Calu3 (cell line): ENCODE data around the gene NEK2. TPM values are rescaled to one million over a fixed set of nuclear protein-coding genes. Genes with fewer than 3 reads are reported as not detected.

Experiments
- BruUV-seq: library from RNA; stranded (reverse); fragments of 400-500 nt; replicated peaks from 2 replicates; lab custom pipeline; 2021; lab: Mats Ljungman, UMichigan
- CTCF ChIA-PET: fragments of 300-600 bp; sonication (Branson Sonifier 250); formaldehyde crosslinking; loops from one replicate; lab custom pipeline; 2022; ENCODE audit warnings: antibody characterized with exemption; lab: Charles Lee
- DNase-seq: peaks from one replicate; pipeline ENCODE4 v3.0.0; 2022
- H3K27ac Mint-ChIP-seq: one replicate; pipeline ENCODE4 v1.8.0; 2022; ENCODE audit warnings: mixed read lengths; ENCODE audit not compliant: unreplicated experiment
- H3K27me3 Mint-ChIP-seq: one replicate; pipeline ENCODE4 v1.8.0; 2022; ENCODE audit warnings: mixed read lengths; ENCODE audit not compliant: unreplicated experiment
- H3K36me3 Mint-ChIP-seq: one replicate; pipeline ENCODE4 v1.8.0; 2022; ENCODE audit warnings: mild to moderate bottlenecking, moderate library complexity, mixed read lengths; ENCODE audit not compliant: insufficient read depth, unreplicated experiment
- H3K4me1 Mint-ChIP-seq: one replicate; pipeline ENCODE4 v1.8.0; 2022; ENCODE audit warnings: mild to moderate bottlenecking, low read depth, mixed read lengths; ENCODE audit not compliant: unreplicated experiment
- H3K4me3 Mint-ChIP-seq: one replicate; pipeline ENCODE4 v1.8.0; 2022; ENCODE audit warnings: mild to moderate bottlenecking, low read depth, moderate library complexity, mixed read lengths; ENCODE audit not compliant: unreplicated experiment
- H3K9me3 Mint-ChIP-seq: one replicate; pipeline ENCODE4 v1.8.0; 2022; ENCODE audit warnings: low read depth, mixed read lengths; ENCODE audit not compliant: unreplicated experiment
- intact Hi-C: fragments of 100-400 bp; cut with micrococcal nuclease; formaldehyde crosslinking; loops from one replicate; pipeline ENCODE4 v1.10.0; 2022; ENCODE audit not compliant: unreplicated experiment
- total RNA-seq: library from RNA; stranded (reverse); gene quantifications from 2 replicates; pipeline ENCODE4 v1.2.3, GENCODE V29; 2022
- TF ChIP-seq, protein P1 (sequence below): fragments of 200-600 bp; IDR thresholded peaks from one replicate; pipeline ENCODE4 v1.8.0; 2022; ENCODE audit warnings: antibody characterized with exemption; ENCODE audit not compliant: unreplicated experiment

The NEK2 gene
- total RNA-seq, 1 experiment from 2014 or later, result 43.2 TPM

DNA sequence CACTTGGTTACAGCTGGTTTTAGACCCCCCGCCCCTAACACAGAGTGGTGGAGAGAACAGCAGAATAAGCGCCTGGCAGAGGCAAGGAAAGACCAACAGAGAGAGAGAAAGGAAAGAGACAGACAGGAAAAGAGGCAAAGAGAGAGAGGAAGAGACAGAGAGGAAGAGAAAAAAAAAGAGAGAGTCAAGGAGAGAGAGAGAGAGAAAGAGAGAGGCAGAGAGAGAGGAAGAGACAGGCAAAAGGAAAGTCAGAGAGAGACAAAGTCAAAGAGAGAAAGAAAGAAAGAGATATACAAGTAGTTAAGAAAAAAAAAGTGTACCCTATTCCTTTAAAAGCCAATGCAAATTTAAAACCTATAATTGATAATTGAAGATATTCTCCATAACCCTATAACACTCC, 13.0 kb upstream of the NEK2 start:
- no peak overlapping the region for H3K4me3 Mint-ChIP-seq
- H3K9me3 Mint-ChIP-seq, result no peaks in the 10 kb centered on the region
- H3K27me3 Mint-ChIP-seq, result peaks cover 12% of the 10 kb centered on the region
- no peaks in the 10 kb centered on the region for H3K36me3 Mint-ChIP-seq
- no peaks in the 10 kb centered on the region for H3K4me1 Mint-ChIP-seq
- intact Hi-C loops, result no loop called here
- TF ChIP-seq, protein P1, sequence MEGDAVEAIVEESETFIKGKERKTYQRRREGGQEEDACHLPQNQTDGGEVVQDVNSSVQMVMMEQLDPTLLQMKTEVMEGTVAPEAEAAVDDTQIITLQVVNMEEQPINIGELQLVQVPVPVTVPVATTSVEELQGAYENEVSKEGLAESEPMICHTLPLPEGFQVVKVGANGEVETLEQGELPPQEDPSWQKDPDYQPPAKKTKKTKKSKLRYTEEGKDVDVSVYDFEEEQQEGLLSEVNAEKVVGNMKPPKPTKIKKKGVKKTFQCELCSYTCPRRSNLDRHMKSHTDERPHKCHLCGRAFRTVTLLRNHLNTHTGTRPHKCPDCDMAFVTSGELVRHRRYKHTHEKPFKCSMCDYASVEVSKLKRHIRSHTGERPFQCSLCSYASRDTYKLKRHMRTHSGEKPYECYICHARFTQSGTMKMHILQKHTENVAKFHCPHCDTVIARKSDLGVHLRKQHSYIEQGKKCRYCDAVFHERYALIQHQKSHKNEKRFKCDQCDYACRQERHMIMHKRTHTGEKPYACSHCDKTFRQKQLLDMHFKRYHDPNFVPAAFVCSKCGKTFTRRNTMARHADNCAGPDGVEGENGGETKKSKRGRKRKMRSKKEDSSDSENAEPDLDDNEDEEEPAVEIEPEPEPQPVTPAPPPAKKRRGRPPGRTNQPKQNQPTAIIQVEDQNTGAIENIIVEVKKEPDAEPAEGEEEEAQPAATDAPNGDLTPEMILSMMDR, result no peak
- DNase-seq, result no peak
- CTCF ChIA-PET, result interaction anchor here (0.7 kb wide), 1 partner anchor 10 kb away, joined by 3 read pairs; no protein-coding TSS in a partner anchor
- H3K27ac Mint-ChIP-seq, result no peak overlapping the region
- no TSS peak for BruUV-seq

GRCh38 chr1:211687462-211688215, 12.2 kb upstream of the NEK2 start:
- no peaks in the 10 kb centered on the region for H3K9me3 Mint-ChIP-seq
- intact Hi-C loops, result no loop called here
- no TSS peak for BruUV-seq
- no peaks in the 10 kb centered on the region for H3K4me1 Mint-ChIP-seq
- TF ChIP-seq, protein P1, result no peak
- H3K4me3 Mint-ChIP-seq, result no peak overlapping the region
- H3K36me3 Mint-ChIP-seq, result no peaks in the 10 kb centered on the region
- no peak overlapping the region for H3K27ac Mint-ChIP-seq
- CTCF ChIA-PET, result interaction anchor here (0.7 kb wide), 1 partner anchor 10 kb away, joined by 3 read pairs; no protein-coding TSS in a partner anchor
- DNase-seq, result no peak
- H3K27me3 Mint-ChIP-seq, result peaks cover 19% of the 10 kb centered on the region

DNA sequence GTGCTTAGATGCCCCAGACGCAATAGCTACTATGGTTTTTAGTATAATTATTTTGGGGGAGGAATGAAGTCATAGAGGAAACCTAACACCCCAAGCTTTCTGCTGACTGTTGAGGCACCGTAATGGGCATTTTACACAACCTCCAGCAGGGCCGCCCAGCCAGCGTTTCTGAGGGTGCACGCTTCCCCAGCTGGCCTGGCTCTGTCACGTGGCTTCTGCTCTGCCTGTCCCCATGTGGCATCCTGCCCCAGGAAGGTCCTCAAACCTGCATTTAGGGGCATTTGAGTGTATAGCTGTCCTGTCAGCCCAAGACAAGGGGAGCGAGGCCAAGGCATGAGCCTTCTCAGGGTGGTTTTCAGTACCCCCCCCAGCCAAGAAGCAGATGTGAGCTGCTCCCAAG, 10.4 kb upstream of the NEK2 start:
- no TSS peak for BruUV-seq

DNA sequence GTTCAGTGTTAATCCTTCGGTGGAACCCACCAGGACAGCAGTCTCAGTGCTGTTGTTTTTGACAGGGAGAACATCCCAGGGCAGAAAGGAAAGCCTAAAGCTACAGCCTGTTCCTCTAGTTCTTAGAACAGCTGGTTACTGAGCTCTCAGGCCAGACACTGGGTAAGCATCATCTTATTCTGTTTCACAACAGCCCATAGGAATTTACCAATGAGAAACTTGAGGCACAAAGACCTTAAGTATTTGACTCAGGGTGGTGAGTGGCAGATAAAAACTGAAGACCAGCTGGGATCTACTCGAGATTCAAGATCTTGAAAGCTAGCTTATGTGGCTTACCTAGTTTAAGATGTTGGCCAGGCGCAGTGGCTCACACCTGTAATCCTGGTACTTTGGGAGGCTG, 9.4 kb upstream of the NEK2 start:
- H3K27ac Mint-ChIP-seq, result no peak overlapping the region
- intact Hi-C loops, result loop anchor here (5.0 kb wide), 4 partner anchors 143 to 773 kb away; no protein-coding TSS in a partner anchor
- no TSS peak for BruUV-seq
- H3K27me3 Mint-ChIP-seq, result peaks cover 24% of the 10 kb centered on the region
- TF ChIP-seq, protein P1, result no peak
- CTCF ChIA-PET, result interaction anchor here (0.5 kb wide), 1 partner anchor 444 kb away, joined by 6 read pairs; no protein-coding TSS in a partner anchor
- H3K9me3 Mint-ChIP-seq, result no peaks in the 10 kb centered on the region
- H3K4me1 Mint-ChIP-seq, result peaks cover 10% of the 10 kb centered on the region
- H3K36me3 Mint-ChIP-seq, result no peaks in the 10 kb centered on the region
- H3K4me3 Mint-ChIP-seq, result no peak overlapping the region
- no peak for DNase-seq

More for the DNA sequence above, 10.4 kb upstream of the NEK2 start:
- no peak for DNase-seq
- peaks cover 4% of the 10 kb centered on the region for H3K4me1 Mint-ChIP-seq
- no peak overlapping the region for H3K27ac Mint-ChIP-seq
- peaks cover 24% of the 10 kb centered on the region for H3K27me3 Mint-ChIP-seq
- CTCF ChIA-PET, result no interaction called here
- no peaks in the 10 kb centered on the region for H3K9me3 Mint-ChIP-seq
- TF ChIP-seq, protein P1, result no peak
- no peaks in the 10 kb centered on the region for H3K36me3 Mint-ChIP-seq
- intact Hi-C loops, result no loop called here
- no peak overlapping the region for H3K4me3 Mint-ChIP-seq
